KMS-11 (cell line): Measurements from ENCODE around the gene CADPS2.

ENCODE experiments used
- H2AFZ ChIP-seq: fragments of 200-600 bp; sonication (generic); 2 replicates; pipeline ENCODE4 v1.6.1; 2016; ENCODE audit warnings: antibody characterized with exemption, mixed run types, low read depth
- H3K27ac ChIP-seq: fragments of 200-600 bp; sonication (generic); 2 replicates; pipeline ENCODE4 v1.6.1; 2016; ENCODE audit warnings: mild to moderate bottlenecking, mixed run types
- H3K27me3 ChIP-seq: fragments of 200-600 bp; sonication (generic); 2 replicates; pipeline ENCODE4 v1.6.1; 2017; ENCODE audit warnings: mild to moderate bottlenecking, low read depth, mixed run types, moderate library complexity; ENCODE audit not compliant: insufficient read depth
- H3K36me3 ChIP-seq: fragments of 200-600 bp; sonication (generic); 2 replicates; pipeline ENCODE4 v1.6.1; 2017; ENCODE audit warnings: mild to moderate bottlenecking, mixed run types; ENCODE audit not compliant: insufficient read depth
- H3K4me1 ChIP-seq: fragments of 200-600 bp; sonication (generic); 2 replicates; pipeline ENCODE4 v1.6.1; 2016; ENCODE audit warnings: mild to moderate bottlenecking, low read depth, mixed run types; ENCODE audit not compliant: poor library complexity, severe bottlenecking
- H3K4me2 ChIP-seq: fragments of 200-600 bp; sonication (generic); 2 replicates; pipeline ENCODE4 v1.7.0; 2016; ENCODE audit warnings: mild to moderate bottlenecking, mixed run types
- H3K4me3 ChIP-seq: fragments of 200-600 bp; sonication (generic); IDR thresholded peaks from 2 replicates; pipeline ENCODE4 v1.6.1; 2017; ENCODE audit warnings: low read depth, low read length, mixed read lengths; ENCODE audit not compliant: insufficient read depth
- H3K79me2 ChIP-seq: fragments of 200-600 bp; sonication (generic); 2 replicates; pipeline ENCODE4 v1.6.1; 2016; ENCODE audit warnings: low read depth, mixed run types; ENCODE audit not compliant: insufficient read depth
- H3K9ac ChIP-seq: fragments of 200-600 bp; sonication (generic); 2 replicates; pipeline ENCODE4 v1.6.1; 2016; ENCODE audit warnings: mild to moderate bottlenecking, mixed run types
- H4K20me1 ChIP-seq: fragments of 200-600 bp; sonication (generic); 2 replicates; pipeline ENCODE4 v1.6.1; 2016; ENCODE audit warnings: mild to moderate bottlenecking, mixed run types; ENCODE audit not compliant: insufficient read depth
- CTCF ChIP-seq: fragments of 200-600 bp; sonication (generic); conservative IDR thresholded peaks from 2 replicates; pipeline ENCODE4 v1.6.1; 2017; ENCODE audit warnings: low read depth, mild to moderate bottlenecking, antibody characterized with exemption, low read length, moderate library complexity, mixed read lengths

Gene CADPS2

GRCh38 chr7:122273117-122273516, 613.1 kb downstream of the CADPS2 start:
- no peaks in the 10 kb centered on the region for H3K36me3 ChIP-seq
- no peak for TF ChIP-seq CTCF
- H3K27ac ChIP-seq: peak overlapping the region; percentile 40; the same call in 1 of the 2 replicates
- H3K4me3 ChIP-seq: no peak overlapping the region
- H4K20me1 ChIP-seq: no peaks in the 10 kb centered on the region
- peak overlapping the region; percentile 38; the same call in 1 of the 2 replicates for H2AFZ ChIP-seq
- no peaks in the 10 kb centered on the region for H3K79me2 ChIP-seq
- H3K4me1 ChIP-seq: peaks cover 60% of the 10 kb centered on the region
- H3K9ac ChIP-seq: peak overlapping the region; percentile 1; the same call in 1 of the 2 replicates
- no peaks in the 10 kb centered on the region for H3K27me3 ChIP-seq
- H3K4me2 ChIP-seq: peak overlapping the region; percentile 77

- no peak overlapping the region for H3K27ac ChIP-seq
- H3K79me2 ChIP-seq: no peaks in the 10 kb centered on the region
- no peak overlapping the region for H3K9ac ChIP-seq
- TF ChIP-seq CTCF: no peak
- H3K27me3 ChIP-seq: no peaks in the 10 kb centered on the region
- no peak overlapping the region for H3K4me3 ChIP-seq
- H3K4me2 ChIP-seq: no peak overlapping the region
- H3K36me3 ChIP-seq: no peaks in the 10 kb centered on the region
- H3K4me1 ChIP-seq: peaks cover 42% of the 10 kb centered on the region
- no peak overlapping the region for H2AFZ ChIP-seq
- H4K20me1 ChIP-seq: no peaks in the 10 kb centered on the region
Observed at GRCh38 chr7:122269241-122269640, 617.0 kb downstream of the CADPS2 start.
